Middle frontal gyrus (tissue), 1 donor: ENCODE data around the gene GPC6.
"Not testable (repeated sequence)": the region's sequence is repeated elsewhere in the genome, so short reads cannot be mapped to it uniquely, and the experiment has no call there.

Experiments
- DNase-seq: peaks from one replicate; pipeline ENCODE4 v3.0.0-alpha.2; 2015; ENCODE audit warnings: low spot score; ENCODE audit errors: extremely low spot score

The GPC6 gene

DNA sequence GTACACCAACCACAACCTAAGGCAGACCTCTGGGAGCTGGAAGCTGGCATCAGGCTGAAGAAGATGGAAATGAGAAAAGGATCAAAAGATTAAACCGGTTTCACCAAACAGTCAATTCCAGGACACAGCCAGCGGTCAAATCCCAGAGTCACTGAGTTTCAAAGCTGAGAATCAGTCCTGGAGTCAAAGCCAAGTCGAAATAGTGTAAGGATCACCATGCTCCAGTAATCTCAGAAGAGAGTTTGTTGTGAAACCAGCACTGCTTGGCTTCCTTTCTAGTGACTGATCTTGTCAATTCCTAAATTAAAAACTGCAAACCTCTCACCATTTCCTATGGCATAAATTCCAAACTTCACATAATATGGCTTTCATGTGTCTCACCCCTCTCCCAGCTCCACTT lies 198.8 kb downstream of the GPC6 start:
- DNase-seq, result no peak

GRCh38 chr13:93430381-93430780 lies 203.8 kb downstream of the GPC6 start:
- no peak for DNase-seq

DNA sequence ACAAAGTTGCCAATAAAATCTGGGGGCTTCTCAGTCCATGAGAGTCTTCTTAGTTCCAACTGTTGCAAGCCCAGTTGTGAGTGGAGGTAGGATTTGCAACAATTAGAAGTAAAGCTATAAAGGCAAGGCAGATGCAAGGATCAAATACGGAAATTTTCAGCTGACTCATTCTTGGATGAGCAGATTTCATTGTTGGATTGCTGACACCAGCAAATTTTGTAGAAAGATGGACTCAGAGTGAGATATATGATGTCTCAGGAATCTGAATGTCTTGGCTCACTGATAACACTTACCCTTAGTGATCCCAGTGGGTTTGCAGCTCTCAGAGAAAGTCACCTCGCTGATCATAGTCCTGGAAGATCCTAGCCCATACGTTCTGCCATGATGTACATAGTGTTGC lies 209.0 kb downstream of the GPC6 start:
- no peak for DNase-seq

- no peak for DNase-seq
Measured at GRCh38 chr13:93437081-93437480, 210.5 kb downstream of the GPC6 start.

DNA sequence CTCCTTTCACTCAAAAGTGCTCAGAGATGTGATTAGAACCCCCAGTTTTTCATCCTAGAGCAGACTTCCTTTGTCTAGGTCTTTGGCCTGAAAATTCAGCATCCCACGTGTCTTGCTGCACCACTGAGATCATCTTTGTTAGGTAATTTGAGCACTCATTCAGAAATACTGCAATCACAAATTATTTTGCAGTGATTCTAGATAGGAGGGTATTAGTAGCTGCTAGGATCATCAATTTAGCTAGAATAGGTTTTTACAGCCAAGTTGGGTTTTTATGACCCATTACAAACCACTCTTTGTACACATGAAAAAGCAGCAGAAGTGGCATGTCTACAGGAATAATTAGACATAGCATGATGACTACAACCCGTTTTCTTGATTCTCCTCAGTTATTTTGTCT lies 219.6 kb downstream of the GPC6 start:
- DNase-seq, result no peak

DNA sequence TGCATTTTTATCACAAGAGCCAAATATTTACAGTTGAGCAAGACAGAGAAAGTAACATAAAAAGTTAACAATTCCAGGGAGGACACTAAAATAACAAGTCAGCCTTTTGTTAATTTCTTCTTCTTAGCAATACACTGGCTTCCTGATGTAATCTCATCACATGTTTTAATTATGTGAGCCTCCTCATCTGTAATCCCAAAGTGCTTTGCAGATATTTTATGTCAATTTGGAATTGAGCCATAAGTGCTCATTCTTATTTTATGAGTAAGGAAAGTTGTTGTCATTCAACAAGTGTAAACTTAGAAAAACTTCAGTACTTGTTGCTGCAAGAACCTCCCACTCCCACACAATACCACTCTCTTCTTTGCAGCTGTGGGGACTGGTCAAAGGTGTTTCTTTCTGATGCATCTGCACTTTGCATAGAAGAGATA lies 223.6 kb downstream of the GPC6 start:
- no peak for DNase-seq

DNA sequence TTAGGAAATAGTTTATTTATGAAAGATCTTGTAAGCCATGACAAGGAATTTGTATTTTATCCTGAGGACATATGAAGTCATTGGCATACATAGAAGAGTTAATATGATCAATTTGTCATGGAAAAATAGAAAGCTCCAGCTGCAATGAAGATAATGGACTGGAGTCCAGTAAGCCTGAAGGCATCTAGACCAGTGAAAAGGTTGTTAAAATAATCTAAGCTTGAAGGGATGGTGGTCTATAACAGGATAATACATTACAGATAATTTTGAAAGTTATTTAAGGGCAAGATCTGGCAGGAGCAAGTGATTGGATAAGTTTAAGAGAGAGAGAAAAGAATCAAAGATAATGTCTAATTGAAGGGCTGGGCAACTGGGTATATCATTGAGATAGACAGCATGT lies 224.2 kb downstream of the GPC6 start:
- no peak for DNase-seq

DNA sequence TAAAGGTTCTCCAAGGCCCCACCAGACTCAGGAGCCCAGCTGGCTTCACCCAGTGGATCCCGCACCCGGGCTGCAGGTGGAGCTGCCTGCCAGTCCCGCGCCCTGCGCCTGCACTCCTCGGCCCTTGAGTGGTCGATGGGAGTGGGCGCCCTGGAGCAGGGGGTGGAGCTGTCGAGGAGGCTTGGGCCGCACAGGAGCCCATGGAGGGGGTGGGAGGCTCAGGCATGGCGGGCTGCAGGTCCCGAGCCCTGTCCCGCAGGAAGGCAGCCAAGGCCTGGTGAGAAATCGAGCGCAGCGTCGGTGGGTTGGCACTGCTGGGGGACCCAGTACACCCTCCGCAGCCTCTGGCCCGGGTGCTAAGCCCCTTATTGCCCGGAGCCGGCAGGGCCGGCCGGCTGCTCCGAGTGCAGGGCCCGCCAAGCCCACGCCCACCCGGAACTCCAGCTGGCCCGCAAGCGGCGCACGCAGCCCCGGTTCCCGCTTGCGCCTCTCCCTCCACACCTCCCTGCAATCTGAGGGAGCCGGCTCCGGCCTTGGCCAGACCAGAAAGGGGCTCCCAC lies 228.1 kb downstream of the GPC6 start:
- not testable (repeated sequence) for DNase-seq

- no peak for DNase-seq
Measured at GRCh38 chr13:93455861-93456260, 229.3 kb downstream of the GPC6 start.

- DNase-seq, result no peak
Measured at GRCh38 chr13:93460005-93460404, 233.4 kb downstream of the GPC6 start.

GRCh38 chr13:93462151-93462550 lies 235.5 kb downstream of the GPC6 start:
- DNase-seq, result no peak

- DNase-seq, result no peak
Measured at GRCh38 chr13:93466502-93467036, 240.0 kb downstream of the GPC6 start.

DNA sequence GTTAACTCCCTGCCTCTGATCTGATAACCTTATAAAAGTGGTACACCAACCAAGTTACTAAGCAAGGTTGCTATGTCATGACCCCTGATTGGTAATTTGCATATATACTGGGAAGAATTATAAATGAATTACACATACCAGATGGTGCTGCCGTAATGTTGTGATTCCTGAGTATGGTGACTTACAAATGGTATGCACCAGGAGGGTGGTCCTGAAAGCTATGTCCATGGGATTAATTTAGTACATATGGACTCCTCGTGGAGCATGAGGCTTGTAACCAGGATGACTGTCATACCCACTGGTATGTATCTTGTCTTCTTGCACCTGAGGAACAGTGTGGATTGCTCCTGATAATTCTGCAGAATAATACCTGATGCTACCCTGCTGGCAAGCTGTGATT lies 240.6 kb downstream of the GPC6 start:
- no peak for DNase-seq

DNA sequence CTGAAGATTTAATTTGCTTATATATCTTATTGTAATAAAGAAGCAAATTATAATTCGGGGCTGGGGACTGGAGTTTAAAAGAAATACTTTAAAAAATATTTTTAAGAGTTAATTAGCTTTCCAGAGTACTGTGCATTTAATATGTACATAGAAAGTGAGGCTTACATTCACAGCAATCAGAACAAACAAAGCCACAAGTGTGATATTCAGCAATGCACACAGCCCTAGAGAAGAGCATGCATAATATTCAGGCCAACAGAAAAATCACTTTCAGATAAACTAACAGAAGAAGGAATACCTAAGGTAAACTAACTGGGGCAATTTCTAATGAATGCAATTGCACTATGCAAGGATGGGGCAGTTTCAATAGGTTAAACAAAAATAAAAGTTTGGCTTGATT lies 241.8 kb downstream of the GPC6 start:
- DNase-seq, result no peak

DNA sequence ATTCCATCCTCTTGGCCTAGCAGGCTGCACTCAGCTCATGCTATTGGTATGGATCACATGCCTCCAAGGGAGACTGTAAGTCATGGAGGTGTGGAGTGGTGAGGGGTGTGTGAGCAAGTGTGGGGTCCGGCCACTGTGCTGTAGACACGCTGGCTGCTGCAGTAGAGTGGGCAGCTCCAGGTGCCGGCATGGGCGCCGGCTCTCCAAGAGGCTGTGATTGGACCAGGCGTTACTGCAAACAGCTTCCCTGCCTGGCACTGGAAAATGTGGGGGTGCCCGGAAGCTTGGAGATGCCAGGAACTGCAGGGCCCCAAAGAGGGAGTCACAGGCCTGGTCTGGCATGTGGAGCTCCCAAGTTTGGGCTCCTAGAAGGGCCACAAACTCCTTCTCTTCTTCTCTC lies 245.7 kb downstream of the GPC6 start:
- DNase-seq, result no peak

GRCh38 chr13:93472814-93473296 lies 246.2 kb downstream of the GPC6 start:
- DNase-seq, result no peak

- DNase-seq, result no peak
Measured at GRCh38 chr13:93473441-93474270, 247.0 kb downstream of the GPC6 start.

DNA sequence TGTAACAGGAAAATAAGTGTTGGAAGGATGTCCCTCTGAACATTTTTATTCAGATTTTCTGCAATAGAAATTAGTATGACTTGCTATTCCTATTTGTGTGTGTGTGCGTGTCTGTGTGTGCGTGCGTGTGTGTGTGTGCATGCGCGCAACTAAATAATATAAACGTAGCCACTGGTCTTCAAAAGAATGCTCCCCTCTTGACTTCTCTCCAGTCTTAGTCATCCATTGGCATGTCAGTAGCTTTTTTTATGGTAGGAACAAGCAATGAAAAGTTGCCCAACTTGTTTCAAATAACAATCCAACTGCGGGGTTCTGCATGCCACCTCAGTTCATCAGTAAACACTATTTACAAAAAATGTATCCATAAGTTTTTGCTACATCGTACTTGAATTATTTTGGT lies 249.6 kb downstream of the GPC6 start:
- DNase-seq, result no peak

DNA sequence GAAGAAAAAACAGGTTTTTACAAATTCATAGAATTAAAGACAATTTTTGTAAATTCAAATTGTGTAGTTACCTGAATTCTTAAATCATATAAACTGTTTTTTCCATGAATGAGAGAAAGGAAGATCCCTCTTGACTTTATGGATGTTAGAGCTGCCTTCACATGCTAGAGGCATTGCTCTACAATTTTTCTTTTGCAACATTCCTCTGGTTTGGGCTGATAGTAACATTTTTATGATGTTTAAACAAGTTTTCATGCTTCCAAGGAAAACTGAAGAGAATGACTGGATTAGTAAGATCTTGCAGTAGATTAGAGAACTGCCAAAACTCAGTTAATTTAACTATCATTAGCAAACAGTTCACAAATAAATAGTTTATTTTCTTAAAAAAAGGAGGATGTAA lies 250.6 kb downstream of the GPC6 start:
- DNase-seq, result no peak

DNA sequence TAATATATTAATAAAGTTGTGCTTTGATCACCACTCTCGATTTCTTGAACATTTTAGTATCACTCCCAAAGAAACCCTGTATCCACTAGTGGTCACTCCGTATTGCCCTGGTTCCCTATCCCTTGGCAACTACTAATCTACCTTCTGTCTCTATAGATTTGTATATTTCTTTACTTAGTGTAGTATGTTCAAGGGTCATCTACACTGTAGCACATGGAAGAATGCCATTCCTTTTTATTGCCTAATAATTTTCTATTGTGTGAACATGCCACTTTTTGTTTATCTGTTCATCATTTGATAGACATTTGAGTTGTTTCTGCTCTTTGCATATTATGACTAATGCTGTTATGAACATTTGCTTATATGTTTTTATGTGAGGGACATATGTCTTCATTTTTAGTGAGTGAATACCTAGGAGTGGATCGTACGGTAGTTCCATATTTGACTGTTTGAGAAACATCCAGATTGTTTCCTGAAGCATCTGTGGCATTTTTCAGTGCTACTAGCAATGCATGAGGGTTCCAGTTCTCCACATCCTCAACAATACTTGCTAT lies 254.0 kb downstream of the GPC6 start:
- no peak for DNase-seq

DNA sequence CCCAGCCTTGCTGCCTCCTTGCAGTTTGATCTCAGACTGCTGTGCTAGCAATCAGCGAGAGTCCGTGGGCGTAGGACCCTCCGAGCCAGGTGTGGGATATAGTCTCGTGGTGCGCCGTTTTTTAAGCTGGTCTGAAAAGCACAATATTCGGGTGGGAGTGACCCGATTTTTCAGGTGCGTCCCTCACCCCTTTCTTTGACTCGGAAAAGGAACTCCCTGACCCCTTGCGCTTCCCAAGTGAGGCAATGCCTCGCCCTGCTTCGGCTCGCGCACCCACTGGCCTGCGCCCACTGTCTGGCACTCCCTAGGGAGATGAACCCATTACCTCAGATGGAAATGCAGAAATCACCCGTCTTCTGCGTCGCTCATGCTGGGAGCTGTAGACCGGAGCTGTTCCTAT lies 269.5 kb downstream of the GPC6 start:
- not testable (repeated sequence) for DNase-seq

GRCh38 chr13:93496985-93497673 lies 270.5 kb downstream of the GPC6 start:
- no peak for DNase-seq
